ENCODE data around the gene ISG20.
A peak's percentile ranks its signal among the peaks of the same experiment; 100 is the strongest.

ISG20 gene

GRCh38 chr15:88655800-88656488 lies 17.1 kb downstream of the ISG20 start:
- DNase-seq, result no peak

- no peak for DNase-seq
These were observed 18.0 kb downstream of the ISG20 start for GRCh38 chr15:88656760-88657221.

GRCh38 chr15:88657326-88658069 lies 18.7 kb downstream of the ISG20 start:
- DNase-seq, result peak; percentile 25

- no peak for DNase-seq
These were observed 19.5 kb downstream of the ISG20 start for GRCh38 chr15:88658070-88658965.

- DNase-seq, result no peak
These were observed 20.4 kb downstream of the ISG20 start for GRCh38 chr15:88658972-88659931.

- DNase-seq, result no peak
These were observed 22.4 kb downstream of the ISG20 start for GRCh38 chr15:88661041-88661700.

- DNase-seq, result no peak
These were observed 23.1 kb downstream of the ISG20 start for GRCh38 chr15:88661761-88662556.

GRCh38 chr15:88663141-88663621 lies 24.4 kb downstream of the ISG20 start:
- DNase-seq, result no peak

- no peak for DNase-seq
These were observed 25.4 kb downstream of the ISG20 start for GRCh38 chr15:88664151-88664778.

GRCh38 chr15:88674661-88675060 lies 35.8 kb downstream of the ISG20 start:
- no peak for DNase-seq

GRCh38 chr15:88678755-88679154 lies 39.9 kb downstream of the ISG20 start:
- DNase-seq, result no peak

GRCh38 chr15:88680241-88681001 lies 41.6 kb downstream of the ISG20 start:
- DNase-seq, result no peak

- no peak for DNase-seq
These were observed 42.9 kb downstream of the ISG20 start for GRCh38 chr15:88681610-88682221.

GRCh38 chr15:88684345-88684744 lies 45.5 kb downstream of the ISG20 start:
- no peak for DNase-seq

- DNase-seq, result no peak
These were observed 47.4 kb downstream of the ISG20 start for GRCh38 chr15:88686166-88686565.

GRCh38 chr15:88688394-88688933 lies 49.6 kb downstream of the ISG20 start:
- DNase-seq, result no peak

GRCh38 chr15:88690331-88690730 lies 51.5 kb downstream of the ISG20 start:
- DNase-seq, result no peak

GRCh38 chr15:88693191-88693590 lies 54.4 kb downstream of the ISG20 start:
- no peak for DNase-seq
